HepG2 (cell line): ENCODE data around the gene SUPT4H1. TPM values are rescaled to one million over a fixed set of nuclear protein-coding genes. Genes with fewer than 3 reads are reported as not detected.

ENCODE experiments used
- AGO1 ChIP-seq: fragments of 200-400 bp; formaldehyde crosslinking; IDR thresholded peaks from 2 replicates; pipeline ENCODE4 v1.6.1; 2017; ENCODE audit warnings: mild to moderate bottlenecking, low read depth, low read length, moderate library complexity; ENCODE audit not compliant: poor library complexity, severe bottlenecking
- HNRNPUL1 ChIP-seq: fragments of 200-400 bp; formaldehyde crosslinking; IDR thresholded peaks from 2 replicates; pipeline ENCODE4 v1.6.1; 2017; ENCODE audit warnings: low read depth, mild to moderate bottlenecking, low read length, moderate library complexity
- SAP130 ChIP-seq: IDR thresholded peaks from 2 replicates; pipeline ENCODE4 v1.6.1; 2016; ENCODE audit warnings: low read depth
- SMAD1 ChIP-seq: sonication (generic); formaldehyde crosslinking; IDR thresholded peaks from 2 replicates; pipeline ENCODE4 v1.4.0; 2020; ENCODE audit warnings: missing genetic modification reagents, low read depth, mild to moderate bottlenecking, borderline replicate concordance
- TRIM24 ChIP-seq: sonication (generic); formaldehyde crosslinking; IDR thresholded peaks from 2 replicates; pipeline ENCODE4 v1.8.0; 2022; ENCODE audit warnings: mild to moderate bottlenecking, missing genetic modification reagents
- ZNF432 ChIP-seq: sonication (generic); formaldehyde crosslinking; IDR thresholded peaks from 2 replicates; pipeline ENCODE4 v1.5.0; 2020; ENCODE audit warnings: missing genetic modification reagents, mild to moderate bottlenecking, borderline replicate concordance
- polyA plus RNA-seq, 8 experiments: library from polyadenylated mRNA; depleted of rRNA in 3 of 8; stranded (reverse) in 7 of 8; unstranded in 1 of 8; fragments of >200 nt; fragmentation: Illumina TruSeq in 4 of 8; extraction: Trizol in 4 of 8; gene quantifications; 2 replicates each; pipeline versions ENCODE4 v1.2.1 to v1.2.3, GENCODE V29; 2011 to 2016; ENCODE audit warnings: low read depth in 4 of 8, missing spikeins in 1 of 8, mixed read lengths in 1 of 8; ENCODE audit not compliant: insufficient read depth in 1 of 8
- total RNA-seq, 5 experiments: library from RNA; depleted of rRNA; stranded (reverse); fragments of >200 nt; fragmentation: Illumina TruSeq; extraction: Trizol; gene quantifications; 2 replicates each; pipeline ENCODE4 v1.2.3, GENCODE V29; 2016; ENCODE audit warnings: low read depth in 1 of 5
- TF ChIP-seq, protein P1 (sequence below), 2 experiments: sonication (generic) in 1 of 2; formaldehyde crosslinking in 1 of 2; IDR thresholded peaks; 2 replicates each; pipeline versions ENCODE4 v1.6.1 to v1.9.0; 2014 to 2022; ENCODE audit warnings: antibody characterized with exemption in 1 of 2, borderline replicate concordance in 1 of 2, inconsistent platforms in 1 of 2, low read depth in 1 of 2, missing genetic modification reagents in 1 of 2
- TF ChIP-seq, protein P2 (sequence below): sonication (generic); formaldehyde crosslinking; IDR thresholded peaks from 2 replicates; pipeline ENCODE4 v1.4.0; 2020; ENCODE audit warnings: missing genetic modification reagents
- TF ChIP-seq, protein P3 (sequence below): sonication (generic); formaldehyde crosslinking; IDR thresholded peaks from 2 replicates; pipeline ENCODE4 v1.4.0; 2020; ENCODE audit warnings: missing genetic modification reagents
- TF ChIP-seq, protein P4 (sequence below): sonication (generic); formaldehyde crosslinking; IDR thresholded peaks from 2 replicates; pipeline ENCODE4 v1.4.0; 2020; ENCODE audit warnings: missing genetic modification reagents, mild to moderate bottlenecking, borderline replicate concordance

The SUPT4H1 gene
- total and polyA plus RNA-seq, 2 of the 13 experiments (the other 11 are each of a cell fraction or from before 2014, with no cell fraction given), result 155 to 244 TPM

DNA sequence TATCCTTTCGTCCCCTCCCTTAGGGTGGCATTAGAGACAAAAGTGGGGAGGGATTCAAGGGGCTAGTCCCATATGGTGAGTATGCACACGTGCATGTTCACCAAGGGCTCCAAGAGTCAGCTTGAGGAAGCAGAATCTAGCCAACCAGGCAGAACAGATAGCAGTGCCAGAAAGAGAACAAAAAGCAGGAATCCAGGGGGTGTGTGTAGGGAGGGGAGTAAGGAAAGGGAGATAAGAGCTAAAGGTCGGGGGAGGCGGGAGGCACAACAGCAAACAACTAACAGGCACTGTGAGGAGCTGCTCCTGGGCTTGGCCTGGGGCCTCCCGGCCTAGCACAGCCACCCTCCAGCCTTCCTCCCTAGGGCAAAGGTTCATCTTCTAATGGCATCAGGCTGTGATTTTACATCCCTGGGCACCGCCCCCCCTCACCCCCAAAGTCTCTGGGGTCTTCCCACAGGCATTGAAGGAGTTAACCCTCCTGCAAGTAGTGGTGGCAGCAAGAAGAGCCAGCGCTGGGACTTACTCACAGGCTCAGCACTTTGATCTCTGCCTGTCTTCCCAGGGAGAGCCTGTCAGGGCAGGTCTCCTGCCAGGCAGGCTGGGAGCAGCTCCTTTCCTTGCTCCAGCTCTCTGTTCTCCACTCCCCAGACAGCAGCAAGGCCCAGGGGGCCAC is 12.4 kb upstream of the SUPT4H1 start (continued):
- TF ChIP-seq, protein P1, sequence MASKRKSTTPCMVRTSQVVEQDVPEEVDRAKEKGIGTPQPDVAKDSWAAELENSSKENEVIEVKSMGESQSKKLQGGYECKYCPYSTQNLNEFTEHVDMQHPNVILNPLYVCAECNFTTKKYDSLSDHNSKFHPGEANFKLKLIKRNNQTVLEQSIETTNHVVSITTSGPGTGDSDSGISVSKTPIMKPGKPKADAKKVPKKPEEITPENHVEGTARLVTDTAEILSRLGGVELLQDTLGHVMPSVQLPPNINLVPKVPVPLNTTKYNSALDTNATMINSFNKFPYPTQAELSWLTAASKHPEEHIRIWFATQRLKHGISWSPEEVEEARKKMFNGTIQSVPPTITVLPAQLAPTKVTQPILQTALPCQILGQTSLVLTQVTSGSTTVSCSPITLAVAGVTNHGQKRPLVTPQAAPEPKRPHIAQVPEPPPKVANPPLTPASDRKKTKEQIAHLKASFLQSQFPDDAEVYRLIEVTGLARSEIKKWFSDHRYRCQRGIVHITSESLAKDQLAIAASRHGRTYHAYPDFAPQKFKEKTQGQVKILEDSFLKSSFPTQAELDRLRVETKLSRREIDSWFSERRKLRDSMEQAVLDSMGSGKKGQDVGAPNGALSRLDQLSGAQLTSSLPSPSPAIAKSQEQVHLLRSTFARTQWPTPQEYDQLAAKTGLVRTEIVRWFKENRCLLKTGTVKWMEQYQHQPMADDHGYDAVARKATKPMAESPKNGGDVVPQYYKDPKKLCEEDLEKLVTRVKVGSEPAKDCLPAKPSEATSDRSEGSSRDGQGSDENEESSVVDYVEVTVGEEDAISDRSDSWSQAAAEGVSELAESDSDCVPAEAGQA (IDR thresholded peaks at IDR 0.05; ENCODE audit: low read depth), result 0 out of 2 replicates have a peak, but pooled peaks have one; percentile 13
- TF ChIP-seq, protein P1 (CRISPR knock-in tag; IDR thresholded peaks at IDR 0.05; ENCODE audit: borderline replicate concordance), result no peak
- TF ChIP-seq, protein P2, sequence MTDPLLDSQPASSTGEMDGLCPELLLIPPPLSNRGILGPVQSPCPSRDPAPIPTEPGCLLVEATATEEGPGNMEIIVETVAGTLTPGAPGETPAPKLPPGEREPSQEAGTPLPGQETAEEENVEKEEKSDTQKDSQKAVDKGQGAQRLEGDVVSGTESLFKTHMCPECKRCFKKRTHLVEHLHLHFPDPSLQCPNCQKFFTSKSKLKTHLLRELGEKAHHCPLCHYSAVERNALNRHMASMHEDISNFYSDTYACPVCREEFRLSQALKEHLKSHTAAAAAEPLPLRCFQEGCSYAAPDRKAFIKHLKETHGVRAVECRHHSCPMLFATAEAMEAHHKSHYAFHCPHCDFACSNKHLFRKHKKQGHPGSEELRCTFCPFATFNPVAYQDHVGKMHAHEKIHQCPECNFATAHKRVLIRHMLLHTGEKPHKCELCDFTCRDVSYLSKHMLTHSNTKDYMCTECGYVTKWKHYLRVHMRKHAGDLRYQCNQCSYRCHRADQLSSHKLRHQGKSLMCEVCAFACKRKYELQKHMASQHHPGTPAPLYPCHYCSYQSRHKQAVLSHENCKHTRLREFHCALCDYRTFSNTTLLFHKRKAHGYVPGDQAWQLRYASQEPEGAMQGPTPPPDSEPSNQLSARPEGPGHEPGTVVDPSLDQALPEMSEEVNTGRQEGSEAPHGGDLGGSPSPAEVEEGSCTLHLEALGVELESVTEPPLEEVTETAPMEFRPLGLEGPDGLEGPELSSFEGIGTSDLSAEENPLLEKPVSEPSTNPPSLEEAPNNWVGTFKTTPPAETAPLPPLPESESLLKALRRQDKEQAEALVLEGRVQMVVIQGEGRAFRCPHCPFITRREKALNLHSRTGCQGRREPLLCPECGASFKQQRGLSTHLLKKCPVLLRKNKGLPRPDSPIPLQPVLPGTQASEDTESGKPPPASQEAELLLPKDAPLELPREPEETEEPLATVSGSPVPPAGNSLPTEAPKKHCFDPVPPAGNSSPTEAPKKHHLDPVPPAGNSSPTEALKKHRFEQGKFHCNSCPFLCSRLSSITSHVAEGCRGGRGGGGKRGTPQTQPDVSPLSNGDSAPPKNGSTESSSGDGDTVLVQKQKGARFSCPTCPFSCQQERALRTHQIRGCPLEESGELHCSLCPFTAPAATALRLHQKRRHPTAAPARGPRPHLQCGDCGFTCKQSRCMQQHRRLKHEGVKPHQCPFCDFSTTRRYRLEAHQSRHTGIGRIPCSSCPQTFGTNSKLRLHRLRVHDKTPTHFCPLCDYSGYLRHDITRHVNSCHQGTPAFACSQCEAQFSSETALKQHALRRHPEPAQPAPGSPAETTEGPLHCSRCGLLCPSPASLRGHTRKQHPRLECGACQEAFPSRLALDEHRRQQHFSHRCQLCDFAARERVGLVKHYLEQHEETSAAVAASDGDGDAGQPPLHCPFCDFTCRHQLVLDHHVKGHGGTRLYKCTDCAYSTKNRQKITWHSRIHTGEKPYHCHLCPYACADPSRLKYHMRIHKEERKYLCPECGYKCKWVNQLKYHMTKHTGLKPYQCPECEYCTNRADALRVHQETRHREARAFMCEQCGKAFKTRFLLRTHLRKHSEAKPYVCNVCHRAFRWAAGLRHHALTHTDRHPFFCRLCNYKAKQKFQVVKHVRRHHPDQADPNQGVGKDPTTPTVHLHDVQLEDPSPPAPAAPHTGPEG, result no peak
- TF ChIP-seq, protein P3, sequence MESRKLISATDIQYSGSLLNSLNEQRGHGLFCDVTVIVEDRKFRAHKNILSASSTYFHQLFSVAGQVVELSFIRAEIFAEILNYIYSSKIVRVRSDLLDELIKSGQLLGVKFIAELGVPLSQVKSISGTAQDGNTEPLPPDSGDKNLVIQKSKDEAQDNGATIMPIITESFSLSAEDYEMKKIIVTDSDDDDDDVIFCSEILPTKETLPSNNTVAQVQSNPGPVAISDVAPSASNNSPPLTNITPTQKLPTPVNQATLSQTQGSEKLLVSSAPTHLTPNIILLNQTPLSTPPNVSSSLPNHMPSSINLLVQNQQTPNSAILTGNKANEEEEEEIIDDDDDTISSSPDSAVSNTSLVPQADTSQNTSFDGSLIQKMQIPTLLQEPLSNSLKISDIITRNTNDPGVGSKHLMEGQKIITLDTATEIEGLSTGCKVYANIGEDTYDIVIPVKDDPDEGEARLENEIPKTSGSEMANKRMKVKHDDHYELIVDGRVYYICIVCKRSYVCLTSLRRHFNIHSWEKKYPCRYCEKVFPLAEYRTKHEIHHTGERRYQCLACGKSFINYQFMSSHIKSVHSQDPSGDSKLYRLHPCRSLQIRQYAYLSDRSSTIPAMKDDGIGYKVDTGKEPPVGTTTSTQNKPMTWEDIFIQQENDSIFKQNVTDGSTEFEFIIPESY (CRISPR knock-in tag), result no peak
- TF ChIP-seq SMAD1 (CRISPR knock-in tag) (no peak), SAP130 (peak; percentile 56), ZNF432 (CRISPR knock-in tag) (no peak), AGO1 (no peak), HNRNPUL1 (no peak), TRIM24 (CRISPR knock-in tag) (no peak)
- TF ChIP-seq, protein P4, sequence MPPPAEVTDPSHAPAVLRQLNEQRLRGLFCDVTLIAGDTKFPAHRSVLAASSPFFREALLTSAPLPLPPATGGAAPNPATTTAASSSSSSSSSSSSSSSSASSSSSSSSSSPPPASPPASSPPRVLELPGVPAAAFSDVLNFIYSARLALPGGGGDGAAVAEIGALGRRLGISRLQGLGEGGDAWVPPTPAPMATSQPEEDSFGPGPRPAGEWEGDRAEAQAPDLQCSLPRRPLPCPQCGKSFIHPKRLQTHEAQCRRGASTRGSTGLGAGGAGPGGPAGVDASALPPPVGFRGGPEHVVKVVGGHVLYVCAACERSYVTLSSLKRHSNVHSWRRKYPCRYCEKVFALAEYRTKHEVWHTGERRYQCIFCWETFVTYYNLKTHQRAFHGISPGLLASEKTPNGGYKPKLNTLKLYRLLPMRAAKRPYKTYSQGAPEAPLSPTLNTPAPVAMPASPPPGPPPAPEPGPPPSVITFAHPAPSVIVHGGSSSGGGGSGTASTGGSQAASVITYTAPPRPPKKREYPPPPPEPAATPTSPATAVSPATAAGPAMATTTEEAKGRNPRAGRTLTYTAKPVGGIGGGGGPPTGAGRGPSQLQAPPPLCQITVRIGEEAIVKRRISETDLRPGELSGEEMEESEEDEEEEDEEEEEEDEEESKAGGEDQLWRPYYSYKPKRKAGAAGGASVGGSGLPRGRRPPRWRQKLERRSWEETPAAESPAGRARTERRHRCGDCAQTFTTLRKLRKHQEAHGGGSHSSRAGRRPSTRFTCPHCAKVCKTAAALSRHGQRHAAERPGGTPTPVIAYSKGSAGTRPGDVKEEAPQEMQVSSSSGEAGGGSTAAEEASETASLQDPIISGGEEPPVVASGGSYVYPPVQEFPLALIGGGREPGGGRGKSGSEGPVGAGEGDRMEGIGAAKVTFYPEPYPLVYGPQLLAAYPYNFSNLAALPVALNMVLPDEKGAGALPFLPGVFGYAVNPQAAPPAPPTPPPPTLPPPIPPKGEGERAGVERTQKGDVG, result no peak
